HG02571 (cell line): ENCODE measurements around the gene KSR2.
"Not testable (repeated sequence)": the region's sequence is repeated elsewhere in the genome, so short reads cannot be mapped to it uniquely, and the experiment has no call there.

Experiments
- ATAC-seq: cut with Tn5 transposase; IDR thresholded peaks from one replicate; pipeline ENCODE4 v1.9.1; 2021; ENCODE audit warnings: mild to moderate bottlenecking, moderate library complexity; ENCODE audit not compliant: unreplicated experiment

KSR2 gene

DNA sequence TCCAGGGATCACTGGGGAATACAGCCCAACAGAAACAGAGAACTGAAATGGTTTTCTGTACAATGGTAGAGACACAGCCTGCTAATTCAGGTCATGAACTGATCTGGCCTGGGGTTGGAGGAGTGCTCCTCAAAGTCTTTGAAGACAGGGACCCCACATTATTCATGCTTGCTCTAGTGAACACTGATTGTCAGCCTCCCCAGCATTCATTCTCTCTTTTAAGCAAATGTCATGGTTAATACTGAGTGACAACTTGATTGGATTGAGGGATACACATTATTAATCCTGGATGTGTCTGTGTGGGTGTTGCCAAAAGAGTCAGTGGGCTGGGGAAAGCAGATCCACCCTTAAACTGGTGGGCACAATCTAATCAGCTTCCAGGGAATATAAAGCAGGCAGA is 319.0 kb downstream of the KSR2 start:
- no peak for ATAC-seq

DNA sequence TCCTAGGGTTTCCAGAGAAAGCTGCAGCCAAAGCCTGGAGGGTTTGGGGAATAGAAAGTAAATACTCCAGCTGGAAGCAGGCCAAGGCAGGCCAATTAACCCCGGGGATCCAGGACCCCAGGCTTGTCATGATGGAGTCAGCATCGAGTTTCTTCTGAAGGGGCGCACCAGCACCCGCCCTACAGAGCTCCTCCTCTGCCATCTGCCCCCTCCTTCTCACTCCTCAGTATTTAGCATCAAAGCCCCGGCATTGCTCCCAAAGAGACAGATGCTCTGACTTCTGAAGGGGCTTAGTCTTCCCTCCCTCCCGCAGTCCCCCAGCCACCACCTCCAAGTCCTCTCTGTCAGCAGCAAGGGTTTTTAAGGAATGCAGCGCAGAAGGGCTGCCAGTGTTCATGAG is 322.3 kb downstream of the KSR2 start:
- no peak for ATAC-seq

DNA sequence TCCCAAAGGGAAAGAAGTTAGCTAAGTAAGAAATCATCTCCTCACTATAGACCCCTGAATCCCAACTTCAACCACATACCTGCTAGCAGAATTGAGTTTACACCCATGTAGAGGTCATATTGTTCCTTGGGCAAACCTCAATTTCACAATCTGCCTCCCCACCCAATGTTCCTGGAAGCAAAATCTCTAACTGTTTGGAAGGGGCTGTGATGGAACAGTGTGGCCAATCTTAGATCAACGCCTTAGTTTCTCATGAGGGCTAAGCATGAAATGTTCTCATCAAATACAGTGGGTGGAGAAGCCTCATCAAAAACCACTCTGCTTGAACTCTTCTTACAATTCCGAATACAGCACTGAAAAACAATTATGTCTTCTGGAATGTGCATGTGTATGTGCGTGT is 323.3 kb downstream of the KSR2 start:
- ATAC-seq = no peak

DNA sequence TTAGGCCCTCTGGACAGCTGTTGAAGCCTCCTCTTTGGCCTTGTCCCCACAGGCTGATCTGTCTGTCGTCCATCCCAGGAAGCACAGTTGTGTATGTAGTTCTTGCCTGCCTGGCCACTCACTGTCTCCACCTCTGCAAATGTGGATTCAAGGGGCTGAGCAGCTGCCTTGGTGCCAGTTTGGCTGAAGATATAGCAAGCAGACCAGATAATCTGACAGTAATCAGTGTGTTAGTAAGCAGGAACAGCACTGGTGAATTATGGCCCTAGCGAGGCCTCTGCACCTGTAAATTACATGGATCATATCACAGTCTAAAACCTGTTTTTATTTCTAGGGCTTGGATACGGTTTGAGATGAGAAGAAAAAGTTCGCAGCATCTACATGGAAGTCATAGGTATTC is 324.8 kb downstream of the KSR2 start:
- ATAC-seq = no peak

DNA sequence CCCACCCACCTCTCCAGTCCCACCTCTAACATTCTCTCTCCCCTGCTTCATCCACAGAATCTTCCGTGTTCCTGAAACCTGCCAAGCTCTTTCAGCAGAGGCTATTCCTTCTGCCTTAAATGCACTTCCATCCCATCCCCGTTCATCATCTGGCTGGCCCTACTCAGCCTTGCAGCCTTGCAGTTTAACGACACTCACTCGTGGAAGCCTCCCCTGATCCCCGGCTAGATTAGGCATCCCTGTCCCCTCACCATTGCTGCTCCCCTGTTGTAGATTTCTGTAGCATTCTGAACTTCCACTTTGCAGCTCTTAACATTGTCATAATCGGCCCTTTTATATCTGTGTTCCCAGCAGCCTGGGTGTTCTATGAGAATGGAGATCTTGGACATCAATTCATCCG is 326.9 kb downstream of the KSR2 start:
- no peak for ATAC-seq

DNA sequence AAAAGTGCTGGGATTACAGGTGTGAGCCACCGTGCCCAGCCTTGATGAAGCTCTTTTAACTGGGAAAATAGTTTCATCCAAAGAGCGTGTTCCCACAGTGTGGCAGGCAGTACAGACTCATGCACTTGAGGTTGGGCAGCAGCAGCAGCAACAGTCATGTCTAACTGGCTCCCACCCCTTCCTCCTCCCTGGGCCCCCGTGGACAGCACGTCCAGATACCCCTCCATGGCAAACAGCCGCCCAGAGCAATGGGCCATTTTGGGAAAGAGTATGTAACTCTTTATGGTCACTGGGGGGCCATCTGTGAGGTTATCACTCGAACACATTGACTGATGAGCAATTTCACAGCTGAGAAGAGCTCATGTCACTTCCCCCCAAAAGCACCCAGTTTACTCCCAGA is 328.3 kb downstream of the KSR2 start:
- ATAC-seq = no peak

DNA sequence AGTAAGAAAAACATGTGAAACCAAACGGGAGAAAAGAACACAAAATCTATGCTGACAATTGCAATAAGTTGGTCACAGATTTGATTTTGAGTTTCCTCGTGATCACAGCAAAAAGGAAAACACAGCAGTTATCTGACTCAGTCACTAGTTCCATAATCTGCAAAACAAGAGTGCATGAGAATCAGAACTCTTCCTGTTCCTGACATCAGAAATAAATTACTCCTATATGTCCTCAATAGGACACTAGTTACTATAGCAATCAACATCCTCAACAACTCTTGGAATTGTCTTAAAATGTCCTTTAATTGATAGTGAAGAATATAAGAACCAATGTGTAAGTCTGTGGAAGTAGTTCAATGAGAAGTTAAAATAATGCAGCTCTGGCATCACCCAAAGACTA is 339.3 kb downstream of the KSR2 start:
- no peak for ATAC-seq

DNA sequence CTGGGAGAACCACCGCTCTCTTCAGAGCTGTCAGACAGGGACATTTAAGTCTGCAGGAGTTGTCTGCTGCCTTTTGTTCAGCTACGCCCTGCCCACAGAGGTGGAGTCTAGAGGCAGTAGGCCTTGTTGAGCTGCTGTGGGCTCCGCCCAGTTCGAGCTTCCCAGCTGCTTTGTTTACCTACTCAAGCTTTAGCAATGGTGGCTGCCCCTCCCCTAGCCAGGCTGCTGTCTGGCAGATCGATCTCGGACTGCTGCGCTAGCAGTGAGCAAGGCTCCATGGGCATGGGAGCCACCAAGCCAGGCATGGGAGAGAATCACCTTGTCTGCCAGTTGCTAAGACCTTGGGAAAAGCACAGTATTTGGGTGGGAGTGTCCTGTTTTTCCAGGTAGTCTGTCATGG is 340.1 kb downstream of the KSR2 start:
- not testable (repeated sequence) for ATAC-seq

DNA sequence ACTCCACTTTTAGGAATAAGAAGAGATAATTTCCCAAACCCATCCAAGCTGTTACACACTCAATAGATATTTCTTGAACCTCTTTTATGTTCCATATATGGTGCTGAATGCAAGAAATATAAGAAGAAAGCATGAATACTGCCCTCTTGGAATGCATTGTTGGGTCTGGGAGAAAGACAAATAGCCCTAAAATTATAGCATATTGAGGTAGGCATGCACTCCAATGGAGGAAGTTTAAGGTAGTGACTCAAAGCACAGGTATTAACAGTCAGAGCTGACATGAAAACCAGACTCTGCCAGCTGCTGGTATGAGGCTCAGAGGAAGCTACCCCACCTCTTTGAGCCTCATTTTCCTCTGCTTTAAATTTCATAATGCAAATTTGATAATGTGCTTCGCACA is 346.0 kb downstream of the KSR2 start:
- no peak for ATAC-seq

DNA sequence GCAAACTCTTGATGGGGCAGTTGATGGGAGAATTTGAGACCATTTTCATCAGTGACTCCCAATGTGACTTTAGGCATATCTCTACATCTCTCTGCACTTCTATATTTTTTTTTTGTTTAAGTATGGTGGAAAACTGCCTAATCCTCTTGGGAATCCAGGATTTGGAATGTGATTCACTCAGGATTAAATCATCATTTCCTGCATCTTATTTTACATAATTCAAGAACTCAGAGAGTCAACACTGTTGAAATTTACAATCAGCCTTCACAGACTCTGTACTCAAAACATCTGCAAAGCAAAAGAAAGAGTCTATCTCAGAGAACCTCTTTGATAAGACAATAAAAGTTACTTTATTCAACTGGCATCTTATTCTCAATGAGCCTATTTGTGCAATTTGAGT is 346.7 kb downstream of the KSR2 start:
- ATAC-seq = no peak

DNA sequence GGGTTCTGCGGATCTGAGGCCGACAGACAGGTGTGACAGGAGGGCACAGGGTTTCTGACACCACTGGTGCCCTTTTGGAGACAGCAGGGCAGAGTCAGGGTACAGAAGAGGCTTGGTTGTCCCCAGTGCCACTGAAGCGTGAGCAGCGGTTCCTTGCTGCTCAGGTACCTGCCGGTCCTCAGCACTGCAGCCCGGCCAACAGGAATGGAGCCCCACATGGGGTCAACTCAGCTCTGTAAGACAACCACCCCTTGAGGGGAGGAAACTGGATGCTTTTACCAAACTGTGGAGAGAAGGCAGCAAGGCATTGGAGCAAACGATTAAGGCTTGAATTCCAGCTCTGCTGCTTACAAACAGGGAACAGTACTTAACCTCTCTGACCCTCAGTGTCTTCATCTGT is 361.0 kb downstream of the KSR2 start:
- ATAC-seq = no peak

DNA sequence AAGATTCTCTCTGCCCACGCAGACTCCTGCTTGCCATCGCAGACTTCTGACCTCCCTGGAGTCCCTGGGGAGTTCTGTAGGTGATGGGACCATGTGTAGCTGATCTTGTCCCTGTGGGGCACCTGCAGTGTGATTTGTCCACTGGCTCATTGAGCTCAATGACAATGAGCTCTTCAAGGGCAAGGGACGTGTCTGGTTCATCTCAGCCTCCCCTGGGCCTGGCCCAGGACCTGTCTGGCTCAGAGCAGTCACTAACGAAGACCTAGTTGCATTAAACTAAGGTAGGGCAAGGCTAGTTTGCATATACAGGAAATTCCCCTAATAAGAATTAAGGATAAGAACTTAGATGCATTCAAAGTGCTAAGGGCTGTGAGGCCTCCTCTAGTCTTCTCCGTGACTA is 361.8 kb downstream of the KSR2 start:
- no peak for ATAC-seq

DNA sequence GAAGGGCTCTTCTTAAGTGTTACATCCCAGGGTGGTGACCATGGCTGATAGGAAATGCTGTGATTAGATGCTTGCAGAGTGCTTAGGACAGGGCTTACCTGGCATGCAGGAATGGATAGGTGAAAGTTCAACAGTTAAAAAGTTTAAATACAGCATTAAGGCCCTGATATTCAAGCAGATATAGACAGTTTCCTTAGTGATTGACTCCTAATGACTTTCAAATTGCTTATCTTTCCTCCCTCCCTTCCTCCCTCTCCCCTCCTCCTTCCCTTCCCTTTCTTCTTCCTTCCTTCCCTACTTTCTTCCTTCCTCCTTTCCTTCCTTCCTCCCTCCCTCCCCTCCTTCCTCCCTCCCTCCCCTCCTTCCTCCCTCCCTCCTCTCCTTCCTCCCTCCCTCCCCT is 362.8 kb downstream of the KSR2 start:
- ATAC-seq = no peak

DNA sequence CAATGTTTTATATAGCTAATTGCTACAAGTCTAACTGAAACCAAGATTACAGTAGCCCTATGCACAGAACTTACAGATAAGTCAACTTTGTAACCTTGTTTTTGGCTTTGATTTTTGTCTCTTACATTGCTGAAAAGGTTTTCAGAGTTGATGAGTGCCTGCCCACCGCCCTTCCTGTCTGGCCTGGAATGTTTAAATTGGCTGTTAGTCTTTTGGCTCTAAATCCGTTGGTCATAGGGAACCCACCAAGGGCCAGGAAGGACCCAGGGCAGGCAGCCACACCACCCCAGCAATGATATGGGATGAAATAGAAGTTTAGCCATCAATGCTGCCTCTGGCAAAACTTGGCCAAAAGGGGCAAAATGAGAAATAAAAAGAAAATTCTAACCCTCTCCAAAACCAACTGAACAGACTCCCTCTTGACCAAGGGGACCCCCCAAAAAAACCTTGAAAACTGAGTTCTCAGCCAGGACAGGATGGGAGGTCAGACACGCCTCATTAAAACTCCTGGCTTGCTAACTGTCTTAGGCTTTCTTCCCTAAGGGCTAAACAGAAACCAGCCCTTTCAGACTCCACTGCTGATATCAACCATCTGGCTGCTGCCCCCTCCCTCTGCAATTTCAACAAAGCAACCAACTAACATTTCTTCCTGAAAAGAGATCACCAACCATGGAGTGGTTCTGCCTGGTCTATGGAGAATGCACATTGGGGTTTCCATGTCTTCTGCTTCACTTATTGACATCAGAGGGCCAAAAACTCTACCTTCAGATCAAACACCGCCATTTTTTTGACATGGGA is 365.3 kb downstream of the KSR2 start:
- no peak for ATAC-seq

DNA sequence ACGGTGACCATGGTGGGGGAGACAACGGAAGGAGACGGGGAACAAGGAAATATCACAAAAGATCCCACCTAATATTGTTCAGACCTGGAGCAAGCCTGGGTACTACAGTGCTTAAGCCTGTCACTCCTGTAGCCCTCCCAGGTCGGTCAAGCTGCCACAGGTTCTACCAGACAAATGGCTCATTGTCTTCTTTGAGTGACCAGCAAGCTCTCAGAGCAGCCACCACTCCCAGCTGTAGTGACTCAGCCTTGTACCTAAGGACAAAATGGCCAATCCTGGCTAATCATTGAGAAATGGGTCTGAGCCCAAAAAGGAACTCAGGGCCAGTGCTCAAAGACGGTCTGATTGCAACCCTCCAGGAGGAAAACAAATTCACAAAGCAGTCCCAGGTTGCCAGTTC is 368.9 kb downstream of the KSR2 start:
- ATAC-seq = no peak

DNA sequence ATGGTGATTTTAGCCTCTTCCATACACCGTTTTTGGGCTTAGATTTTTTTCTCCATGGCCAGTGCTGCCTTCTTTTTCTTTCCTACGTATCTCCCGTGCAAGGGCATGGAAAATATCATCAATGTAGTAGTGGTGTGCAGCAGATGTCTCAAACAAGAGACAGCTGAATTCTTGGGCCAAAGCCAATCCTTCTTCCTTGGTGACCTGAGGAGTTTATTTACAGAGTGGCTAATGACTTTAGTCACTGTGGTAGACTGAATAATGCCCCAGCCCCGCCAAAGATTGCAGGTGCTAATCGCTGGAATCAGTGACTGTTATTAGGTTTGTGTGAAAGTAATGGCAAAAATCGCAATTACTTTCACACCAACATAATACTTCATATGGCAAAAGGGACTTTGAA is 371.8 kb downstream of the KSR2 start:
- ATAC-seq = no peak

DNA sequence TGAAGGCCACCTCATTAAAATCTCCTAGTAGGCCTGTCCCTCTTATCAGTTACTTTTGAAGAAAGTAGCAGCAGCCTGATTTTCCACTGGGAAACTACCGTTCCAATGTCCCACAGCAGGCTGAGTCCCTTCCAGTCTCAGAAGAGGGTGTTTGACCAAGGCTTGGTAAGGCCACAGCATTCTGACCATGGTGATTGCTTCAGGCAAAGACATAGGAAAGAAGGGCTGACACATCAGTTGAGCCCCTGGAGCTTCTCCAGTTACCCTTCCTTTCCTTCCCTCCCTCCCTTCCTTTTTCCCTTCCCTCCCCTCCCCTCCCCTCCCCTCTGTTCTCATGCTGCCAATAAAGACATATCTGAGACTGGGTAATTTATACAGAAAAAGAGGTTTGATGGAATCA is 373.0 kb downstream of the KSR2 start:
- ATAC-seq = no peak

DNA sequence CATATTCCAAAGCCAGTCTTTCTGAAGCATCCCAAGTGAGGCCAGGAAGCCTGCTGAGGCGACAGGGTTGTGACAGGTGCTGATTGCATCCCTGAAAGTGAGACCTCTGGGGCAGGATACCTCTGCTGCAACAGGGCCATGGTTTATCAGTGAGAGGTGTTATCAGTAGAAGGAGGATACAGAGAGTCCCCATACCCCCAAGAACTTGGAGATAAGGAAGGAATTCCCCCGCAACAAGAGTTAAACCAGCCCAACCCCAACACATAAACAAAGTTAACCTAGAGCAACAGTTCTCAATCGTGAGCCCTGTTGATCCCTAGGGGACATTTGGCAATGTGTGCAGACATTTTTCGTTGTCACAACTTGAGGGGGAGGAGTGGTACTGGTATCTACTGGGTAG is 374.3 kb downstream of the KSR2 start:
- no peak for ATAC-seq

DNA sequence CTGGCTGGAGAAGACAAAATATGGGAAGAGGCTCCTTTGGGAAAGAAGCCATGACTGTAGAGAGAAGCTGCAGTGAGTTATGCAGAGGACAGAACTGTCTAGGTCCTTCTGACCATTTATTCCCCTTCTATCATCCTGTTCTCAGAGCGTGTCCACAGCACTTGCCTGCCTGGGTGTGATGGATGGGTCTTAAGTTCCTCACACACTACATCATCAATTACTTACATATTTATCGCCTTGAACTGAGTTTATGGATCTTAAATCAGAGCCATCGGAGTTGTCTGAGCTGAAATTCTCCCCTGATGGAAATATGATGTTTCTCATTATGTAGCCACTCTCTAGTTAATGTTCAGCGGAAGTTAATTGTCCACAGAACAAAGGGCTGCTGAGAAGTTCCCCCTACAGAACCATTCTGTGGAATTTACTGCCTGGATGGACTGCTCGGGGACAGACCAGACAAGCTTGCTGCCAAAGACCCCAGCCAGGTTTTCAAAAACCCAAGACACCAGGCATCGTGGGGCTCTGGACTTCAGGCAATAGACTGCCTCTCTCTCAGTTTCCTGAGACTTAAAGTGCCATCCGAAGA is 374.9 kb downstream of the KSR2 start:
- ATAC-seq = no peak

DNA sequence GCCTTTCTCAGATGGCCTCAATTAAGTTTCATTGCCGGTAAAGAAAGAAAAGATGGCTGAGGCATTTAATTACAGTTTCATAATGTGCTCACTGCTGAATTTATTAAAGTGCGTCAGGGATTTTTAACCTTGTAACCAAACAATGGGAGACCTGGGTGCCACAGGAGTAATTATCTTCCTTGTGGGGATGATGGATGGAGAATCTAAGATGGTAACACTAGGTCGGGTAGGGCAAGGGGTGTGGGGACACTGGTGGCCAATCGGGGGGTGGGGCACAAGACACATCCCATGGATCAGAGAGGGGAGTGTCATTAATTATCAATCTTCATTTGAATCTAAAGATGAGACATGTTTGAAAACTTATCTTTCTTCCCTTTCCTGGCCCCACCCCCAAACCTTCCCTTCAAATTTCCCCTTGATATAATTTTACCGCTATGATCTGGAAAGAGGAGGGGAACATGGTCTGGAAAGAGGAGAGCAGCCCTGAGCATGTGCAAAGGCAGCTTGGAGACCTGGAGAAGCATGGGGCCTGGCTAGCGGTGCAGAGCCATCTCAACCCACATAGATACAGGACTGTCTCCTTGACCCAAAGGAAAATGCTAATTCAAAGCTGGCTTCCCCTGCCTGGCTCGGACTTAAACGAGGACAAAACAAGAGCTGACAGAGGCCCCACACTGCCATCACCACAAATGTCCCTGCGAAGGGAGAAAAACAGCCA is 376.0 kb downstream of the KSR2 start:
- ATAC-seq = no peak

DNA sequence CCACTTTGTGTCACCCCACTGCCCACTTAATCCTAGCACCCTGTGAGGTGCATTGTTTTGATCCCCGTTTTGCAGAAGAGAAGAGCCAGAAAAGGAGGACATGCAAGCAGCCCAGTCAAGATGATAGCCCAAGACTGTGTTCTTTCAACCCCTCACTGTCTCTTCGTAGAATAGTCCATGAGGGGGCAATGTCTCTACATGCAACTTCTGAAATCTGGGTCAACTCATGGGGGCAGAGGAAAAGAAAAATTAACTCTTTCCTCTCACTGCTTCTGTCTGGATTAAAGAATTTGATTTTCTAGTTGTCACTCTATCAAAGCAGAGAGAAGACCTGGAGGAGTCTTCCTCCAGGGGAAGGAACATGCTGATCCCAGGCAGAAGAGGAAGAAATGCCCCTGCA is 377.8 kb downstream of the KSR2 start:
- no peak for ATAC-seq

DNA sequence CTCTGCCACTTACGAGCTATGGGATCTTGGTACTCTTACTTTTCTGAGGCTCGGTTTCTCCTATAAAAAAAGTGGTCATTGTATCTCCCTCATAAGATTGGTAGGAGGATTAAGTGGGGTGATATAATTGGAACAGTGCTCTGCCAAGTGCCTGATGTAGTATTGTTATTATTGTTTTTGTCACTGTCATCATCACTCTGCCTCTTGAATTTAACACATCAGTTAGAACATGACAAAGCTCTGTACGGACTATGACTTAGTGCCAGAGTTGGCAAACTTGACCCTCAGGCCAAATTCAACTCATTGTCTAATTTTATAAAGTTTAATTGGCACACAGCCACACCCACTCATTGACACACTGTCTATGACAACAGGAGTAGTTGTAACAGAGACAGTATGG is 378.4 kb downstream of the KSR2 start:
- ATAC-seq = no peak
